ENCODE data around the gene USP9X.
A peak's percentile ranks its signal among the peaks of the same experiment; 100 is the strongest.

Gene USP9X

DNA sequence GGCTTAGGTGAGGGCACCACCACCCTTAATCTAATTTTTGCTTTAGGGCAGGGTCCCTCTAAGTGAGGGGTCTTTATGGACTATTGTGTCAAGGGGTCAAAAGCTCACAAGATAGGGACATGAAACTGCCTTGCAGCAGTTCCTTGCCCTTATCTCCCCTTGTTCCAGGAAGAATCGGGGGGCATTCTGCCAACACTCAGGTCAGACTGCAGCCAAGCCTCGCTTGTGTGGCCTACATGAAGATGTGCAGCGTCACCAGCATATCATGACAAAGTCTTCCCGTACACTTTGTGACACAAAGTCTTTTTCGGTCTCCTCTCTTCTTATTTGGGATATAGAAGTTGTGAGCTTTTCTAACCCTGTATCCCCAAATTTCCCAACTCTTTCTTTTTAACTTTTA is 17.5 kb upstream of the USP9X start:
- TF ChIP-seq ZFX (IDR thresholded peaks at IDR 0.05; ENCODE audit: borderline replicate concordance), result no peak
- TF ChIP-seq, protein P1, sequence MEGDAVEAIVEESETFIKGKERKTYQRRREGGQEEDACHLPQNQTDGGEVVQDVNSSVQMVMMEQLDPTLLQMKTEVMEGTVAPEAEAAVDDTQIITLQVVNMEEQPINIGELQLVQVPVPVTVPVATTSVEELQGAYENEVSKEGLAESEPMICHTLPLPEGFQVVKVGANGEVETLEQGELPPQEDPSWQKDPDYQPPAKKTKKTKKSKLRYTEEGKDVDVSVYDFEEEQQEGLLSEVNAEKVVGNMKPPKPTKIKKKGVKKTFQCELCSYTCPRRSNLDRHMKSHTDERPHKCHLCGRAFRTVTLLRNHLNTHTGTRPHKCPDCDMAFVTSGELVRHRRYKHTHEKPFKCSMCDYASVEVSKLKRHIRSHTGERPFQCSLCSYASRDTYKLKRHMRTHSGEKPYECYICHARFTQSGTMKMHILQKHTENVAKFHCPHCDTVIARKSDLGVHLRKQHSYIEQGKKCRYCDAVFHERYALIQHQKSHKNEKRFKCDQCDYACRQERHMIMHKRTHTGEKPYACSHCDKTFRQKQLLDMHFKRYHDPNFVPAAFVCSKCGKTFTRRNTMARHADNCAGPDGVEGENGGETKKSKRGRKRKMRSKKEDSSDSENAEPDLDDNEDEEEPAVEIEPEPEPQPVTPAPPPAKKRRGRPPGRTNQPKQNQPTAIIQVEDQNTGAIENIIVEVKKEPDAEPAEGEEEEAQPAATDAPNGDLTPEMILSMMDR (IDR thresholded peaks at IDR 0.05), result no peak
- H3K27ac ChIP-seq, result no peak overlapping the region

DNA sequence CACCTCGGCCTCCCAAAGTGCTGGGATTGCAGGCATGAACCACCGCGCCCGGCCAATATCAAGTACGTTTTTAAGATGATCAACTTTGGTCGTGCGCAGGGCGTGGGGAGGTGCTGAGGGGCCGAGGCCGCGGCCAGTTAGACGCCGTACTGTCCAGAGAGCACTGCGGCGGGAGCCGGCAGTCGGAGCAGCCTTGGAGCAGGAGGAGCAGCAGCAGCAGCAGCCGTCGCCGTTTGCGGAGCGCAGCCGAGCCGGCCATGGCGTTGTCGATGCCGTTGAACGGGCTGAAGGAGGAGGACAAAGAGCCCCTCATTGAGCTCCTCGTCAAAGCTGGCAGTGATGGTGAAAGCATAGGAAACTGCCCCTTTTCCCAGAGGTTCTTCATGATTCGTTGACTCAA is 8.5 kb upstream of the USP9X start:
- no peak overlapping the region for H3K27ac ChIP-seq
- TF ChIP-seq, protein P1 (IDR thresholded peaks at IDR 0.05), result no peak
- no peak for TF ChIP-seq ZFX (IDR thresholded peaks at IDR 0.05; ENCODE audit: borderline replicate concordance)

DNA sequence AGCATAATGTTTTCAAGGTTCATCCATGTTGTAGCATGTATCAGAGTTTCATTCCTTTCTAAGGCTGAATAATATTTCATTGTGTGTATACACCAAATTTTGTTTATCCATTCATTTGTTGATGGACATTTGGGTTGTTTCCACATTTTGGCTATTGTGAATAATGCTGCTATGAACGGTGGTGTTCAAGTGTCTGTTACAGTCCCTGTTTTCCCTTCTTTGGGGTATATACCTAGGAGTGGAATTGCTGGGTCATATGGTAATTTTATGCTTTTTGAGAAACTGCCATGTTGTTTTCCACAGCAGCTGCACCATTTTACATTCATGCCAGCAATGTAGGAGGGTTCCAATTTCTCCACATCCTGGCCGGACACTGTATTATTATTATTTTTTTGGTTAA is 3.4 kb upstream of the USP9X start:
- TF ChIP-seq, protein P1 (IDR thresholded peaks at IDR 0.05), result no peak
- TF ChIP-seq ZFX (IDR thresholded peaks at IDR 0.05; ENCODE audit: borderline replicate concordance), result no peak
- H3K27ac ChIP-seq, result no peak overlapping the region

DNA sequence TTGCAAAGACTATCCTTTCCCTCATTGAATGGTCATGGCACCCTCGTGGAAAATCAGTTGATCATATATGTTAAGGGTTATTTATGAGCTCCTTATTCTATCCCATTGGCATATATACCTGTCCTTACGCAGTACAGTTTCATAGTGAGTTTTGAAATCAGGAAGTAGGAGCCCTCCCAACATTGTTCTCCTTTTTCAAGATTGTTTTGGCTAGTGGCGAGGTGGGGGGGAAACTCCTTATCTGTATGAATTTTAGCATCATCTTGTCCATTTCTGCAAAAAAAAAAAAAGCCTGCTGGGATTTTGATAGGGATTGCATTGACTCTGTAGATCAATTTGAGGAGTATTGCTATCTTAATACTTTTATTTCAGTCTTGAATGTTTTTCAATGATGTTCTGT is 2.5 kb upstream of the USP9X start:
- TF ChIP-seq ZFX (IDR thresholded peaks at IDR 0.05; ENCODE audit: borderline replicate concordance), result no peak
- TF ChIP-seq, protein P1 (IDR thresholded peaks at IDR 0.05), result no peak
- H3K27ac ChIP-seq, result no peak overlapping the region

DNA sequence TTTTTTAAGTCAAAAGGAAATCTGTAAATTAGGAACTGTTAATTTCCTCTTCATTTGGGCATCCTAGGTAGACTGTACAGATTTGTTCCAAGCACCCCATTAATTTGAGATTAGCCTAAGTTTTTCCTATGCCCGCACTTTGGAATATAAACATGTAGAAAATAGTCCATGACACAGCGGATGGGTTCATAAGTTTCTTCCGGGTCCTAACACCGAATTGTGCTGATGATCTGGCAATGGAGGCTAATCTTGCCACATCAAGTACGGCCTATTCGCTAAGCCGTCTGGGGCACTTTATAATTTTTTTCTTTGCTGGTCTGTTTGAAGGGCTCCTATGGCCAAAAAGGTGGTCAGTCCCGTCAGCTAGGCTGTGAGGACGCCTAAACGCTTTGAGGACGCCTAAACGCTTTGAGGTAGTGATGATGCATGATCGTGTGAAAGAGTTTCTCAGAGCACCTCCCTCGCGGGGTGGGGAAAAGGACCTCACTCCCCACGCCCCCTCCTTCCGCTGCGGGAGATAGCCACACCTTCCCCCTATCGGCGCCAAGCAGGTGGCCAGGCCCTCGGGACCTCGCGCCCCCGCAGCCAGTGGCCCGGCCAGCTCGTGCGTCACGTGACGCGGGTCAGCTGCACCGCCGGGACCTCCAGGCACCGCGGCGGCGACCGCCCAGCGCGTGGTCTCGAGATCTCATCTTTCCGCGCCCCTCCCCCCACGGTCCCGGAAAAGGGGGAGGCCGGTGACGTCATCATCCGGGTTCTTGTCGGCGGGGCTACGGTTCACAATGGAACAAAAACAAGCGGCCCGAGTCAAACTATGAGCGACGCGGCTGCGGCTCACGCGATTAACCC is 977 bp upstream of the USP9X start:
- peak overlapping the region; percentile 95 for H3K27ac ChIP-seq
- TF ChIP-seq, protein P1 (IDR thresholded peaks at IDR 0.05), result no peak
- TF ChIP-seq ZFX (IDR thresholded peaks at IDR 0.05; ENCODE audit: borderline replicate concordance), result no peak

DNA sequence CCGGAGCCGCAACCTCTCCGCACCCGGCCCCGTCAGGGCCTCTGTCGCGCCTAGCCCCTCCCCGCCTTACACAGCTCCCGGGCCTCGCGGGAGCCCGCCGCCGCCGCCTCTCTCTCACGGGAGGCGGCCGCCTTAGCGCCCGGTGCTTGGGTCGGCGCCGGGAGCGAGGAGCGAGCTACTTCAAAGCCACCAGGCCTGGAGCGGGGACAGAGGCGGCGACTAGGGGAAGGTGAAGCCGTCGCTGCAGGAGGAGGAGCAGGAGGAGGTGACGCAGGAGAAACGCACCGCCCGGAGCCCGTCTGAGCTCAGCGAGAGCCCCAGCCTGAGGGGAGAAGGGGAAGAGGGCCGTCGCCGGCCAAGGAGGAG is 250 bp downstream of the USP9X start:
- TF ChIP-seq, protein P1 (IDR thresholded peaks at IDR 0.05), result no peak
- TF ChIP-seq ZFX (IDR thresholded peaks at IDR 0.05; ENCODE audit: borderline replicate concordance), result no peak
- H3K27ac ChIP-seq, result peak overlapping the region; percentile 95

DNA sequence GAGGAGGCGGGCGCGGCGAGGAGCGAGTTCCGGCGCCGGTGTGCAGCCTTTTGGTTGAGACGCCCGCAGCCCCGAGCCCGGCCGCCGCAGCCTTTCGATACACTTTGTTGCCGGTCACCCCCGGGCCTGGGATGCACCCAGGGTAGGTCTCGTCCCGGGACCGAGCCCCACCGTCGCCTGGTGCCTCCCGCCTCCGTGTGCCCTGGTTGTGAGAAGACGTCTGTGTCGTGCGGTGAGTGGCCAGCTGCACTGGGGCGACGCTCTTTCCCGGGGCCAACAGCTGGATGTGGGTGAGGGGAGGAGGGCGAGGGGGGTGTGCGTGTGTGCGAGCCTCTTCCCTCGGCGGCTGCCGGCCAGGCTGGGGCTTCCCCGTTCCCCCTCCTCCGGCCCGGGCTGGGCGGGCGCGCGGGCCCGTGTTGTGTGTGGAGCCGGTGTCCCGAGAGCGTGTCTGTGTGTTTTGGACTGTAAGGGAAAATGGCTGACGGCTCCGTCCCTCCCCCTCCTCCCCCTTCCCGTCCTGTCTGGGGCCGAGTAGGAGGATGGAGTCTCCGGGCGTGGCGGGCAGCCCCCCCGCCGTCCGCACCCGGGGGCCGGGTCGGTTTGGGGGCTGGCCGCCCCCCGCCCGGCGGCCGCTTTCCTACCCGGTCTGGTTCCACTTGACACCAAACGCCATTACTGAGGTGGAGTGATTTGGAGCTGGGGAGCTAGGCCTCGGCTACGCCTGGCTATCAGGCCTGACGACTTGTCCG is 807 bp downstream of the USP9X start:
- H3K27ac ChIP-seq, result peak overlapping the region; percentile 95
- TF ChIP-seq, protein P1 (IDR thresholded peaks at IDR 0.05), result no peak
- no peak for TF ChIP-seq ZFX (IDR thresholded peaks at IDR 0.05; ENCODE audit: borderline replicate concordance)

Data from 22Rv1 (cell line).